HG02610 (cell line): ENCODE data around the gene MCRIP2.

Experiments
- ATAC-seq: cut with Tn5 transposase; IDR thresholded peaks from one replicate; pipeline ENCODE4 v1.9.1; 2021; ENCODE audit warnings: mild to moderate bottlenecking, moderate library complexity; ENCODE audit not compliant: unreplicated experiment

The MCRIP2 gene

DNA sequence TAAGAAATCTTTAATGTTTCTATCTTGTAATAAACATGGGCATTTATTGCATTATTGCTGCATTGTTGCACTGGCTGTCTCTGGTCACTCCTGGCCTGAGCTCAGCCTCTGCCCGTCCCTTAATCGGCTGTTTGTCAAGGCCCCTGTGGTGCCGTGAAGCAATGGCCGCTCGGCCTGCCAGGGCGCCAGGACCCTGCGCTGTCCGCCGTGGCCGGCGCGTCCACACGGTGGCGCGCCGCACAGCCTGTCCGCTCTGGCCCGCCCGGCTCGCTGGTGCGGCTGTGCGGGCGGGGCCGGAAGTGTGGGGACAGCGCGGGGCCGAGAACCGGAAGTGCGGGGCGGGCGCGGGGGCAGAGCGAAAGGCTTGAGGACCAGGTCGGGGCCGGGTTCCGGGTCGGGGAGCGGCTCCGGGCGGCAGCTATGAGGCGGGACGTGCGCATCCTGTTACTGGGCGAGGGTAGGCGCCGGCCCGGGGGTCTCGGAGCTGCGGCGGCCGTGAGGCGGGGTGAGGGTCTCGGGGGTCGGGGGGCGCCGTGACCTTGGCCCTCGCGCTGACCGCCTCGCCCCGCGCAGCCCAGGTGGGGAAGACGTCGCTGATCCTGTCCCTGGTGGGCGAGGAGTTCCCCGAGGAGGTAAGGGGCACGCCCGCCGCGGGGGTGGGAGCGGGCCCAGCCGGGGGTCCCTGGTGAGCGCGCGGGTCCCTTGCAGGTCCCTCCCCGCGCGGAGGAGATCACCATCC lies 26.3 kb downstream of the MCRIP2 start, which contains the start of gene RHOT2:
TSS of gene RHOT2 (plus strand) at position 353 of the 739 bp plus-strand sequence. CDS start at position 421, 68 bp downstream.
- peak; percentile 82 for ATAC-seq

GRCh38 chr16:668519-669171 lies 27.0 kb downstream of the MCRIP2 start:
- ATAC-seq: no peak

GRCh38 chr16:669666-670065 lies 28.0 kb downstream of the MCRIP2 start:
- no peak for ATAC-seq

GRCh38 chr16:670485-671352 lies 29.1 kb downstream of the MCRIP2 start:
- ATAC-seq: no peak

- no peak for ATAC-seq
These were observed 29.9 kb downstream of the MCRIP2 start for GRCh38 chr16:671353-672131.

DNA sequence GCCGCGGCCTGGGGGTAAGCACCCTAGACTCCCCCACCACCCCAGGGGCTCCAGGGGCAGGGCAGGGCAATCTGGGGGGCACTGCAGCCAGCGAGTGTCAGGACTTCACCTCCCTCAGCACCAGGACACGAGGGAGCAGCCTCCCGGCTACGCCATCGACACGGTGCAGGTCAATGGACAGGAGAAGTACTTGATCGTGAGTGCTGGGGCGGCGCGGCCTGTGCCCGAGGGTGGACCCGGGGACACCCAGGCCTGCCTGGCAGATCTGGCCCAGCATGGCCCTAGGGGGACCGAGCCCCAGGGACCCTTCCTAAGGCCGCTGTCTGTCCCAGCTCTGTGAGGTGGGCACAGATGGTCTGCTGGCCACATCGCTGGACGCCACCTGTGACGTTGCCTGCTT lies 30.7 kb downstream of the MCRIP2 start:
- ATAC-seq: no peak

- ATAC-seq: no peak
These were observed 31.2 kb downstream of the MCRIP2 start for GRCh38 chr16:672851-673250.

GRCh38 chr16:673399-673991 lies 31.9 kb downstream of the MCRIP2 start:
- no peak for ATAC-seq

DNA sequence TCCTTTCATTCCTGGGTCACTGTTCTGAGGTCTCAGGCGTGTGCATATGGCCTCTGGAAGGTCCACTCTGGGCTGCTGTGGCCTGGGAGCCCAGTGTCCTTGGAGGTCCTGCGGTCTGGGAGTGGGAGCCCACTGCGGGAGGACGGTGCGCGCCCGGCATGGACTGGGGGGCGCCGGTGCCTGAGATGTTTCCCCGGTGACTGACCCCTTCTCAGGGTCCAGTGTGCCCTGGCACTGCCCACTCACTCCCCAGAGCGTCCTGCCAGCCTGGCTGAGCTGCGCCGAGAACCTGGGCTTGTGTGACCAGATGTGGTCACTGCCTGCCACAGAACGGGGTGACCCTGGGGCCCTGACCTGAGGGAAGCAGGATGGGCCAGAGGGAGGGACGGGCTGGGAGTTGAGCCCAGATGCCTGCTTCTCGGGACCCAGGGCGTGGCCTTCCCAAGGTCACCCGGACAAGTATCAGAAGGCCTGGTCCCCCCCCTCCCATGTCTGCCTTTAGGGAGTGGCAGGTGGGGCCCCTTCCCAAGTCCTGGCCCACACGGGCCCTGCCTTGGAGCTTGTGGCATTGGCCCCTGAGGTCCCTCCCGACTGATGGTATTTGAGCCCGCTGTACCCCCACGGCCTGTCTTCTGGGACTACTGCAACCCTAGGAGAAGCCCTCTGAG lies 32.7 kb downstream of the MCRIP2 start:
- ATAC-seq: no peak

DNA sequence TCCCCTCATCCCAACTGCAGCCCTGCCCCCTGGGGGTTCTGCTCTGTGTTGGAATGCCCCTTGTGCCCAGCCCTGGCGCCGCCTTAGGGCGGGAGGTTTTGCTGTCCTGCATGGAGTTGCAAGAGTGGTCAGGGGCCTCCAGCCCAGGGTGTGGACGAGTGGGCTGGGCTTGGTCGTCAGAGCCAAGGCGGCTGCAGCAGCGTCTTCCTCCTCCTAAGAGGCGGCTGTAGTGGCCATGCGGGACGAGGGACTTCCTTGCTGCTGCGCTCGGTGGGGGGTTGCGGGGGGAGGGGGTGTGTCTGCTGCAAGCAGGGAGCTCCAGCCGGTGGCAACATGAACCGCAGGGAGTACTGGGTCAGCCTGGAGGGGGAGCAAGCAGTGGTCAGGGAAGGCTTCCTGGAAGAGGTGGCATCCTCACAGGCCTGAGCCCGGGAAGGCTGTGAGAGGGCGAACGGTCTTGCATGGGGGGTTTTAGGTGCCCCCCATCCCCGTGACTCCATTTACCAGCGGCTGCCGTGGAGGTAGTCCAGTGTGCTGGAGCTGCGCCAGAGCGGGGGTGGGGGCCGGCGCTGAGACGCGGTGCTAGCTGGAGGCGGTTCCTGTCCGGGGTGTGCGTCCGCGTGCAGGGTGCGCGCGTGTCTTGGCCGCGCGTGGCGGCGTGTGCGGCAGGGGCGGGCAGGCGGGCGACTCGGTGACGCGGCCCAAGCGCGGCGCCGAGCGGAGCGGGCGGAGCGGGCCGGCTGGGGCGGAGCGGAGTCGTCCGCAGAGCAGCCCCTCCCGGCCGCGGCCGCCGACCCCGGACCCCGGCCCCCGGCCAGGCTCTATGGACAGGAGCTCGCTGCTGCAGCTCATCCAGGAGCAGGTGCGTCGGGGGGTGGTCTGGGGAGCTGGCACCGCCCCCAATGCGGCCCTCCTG lies 33.6 kb downstream of the MCRIP2 start, which contains the start of gene RHBDL1:
TSS of gene RHBDL1 (plus strand) at position 704 of the 916 bp plus-strand sequence. CDS start at position 824, 120 bp downstream.
- no peak for ATAC-seq

- no peak for ATAC-seq
These were observed 34.4 kb downstream of the MCRIP2 start for GRCh38 chr16:675884-676564.

DNA sequence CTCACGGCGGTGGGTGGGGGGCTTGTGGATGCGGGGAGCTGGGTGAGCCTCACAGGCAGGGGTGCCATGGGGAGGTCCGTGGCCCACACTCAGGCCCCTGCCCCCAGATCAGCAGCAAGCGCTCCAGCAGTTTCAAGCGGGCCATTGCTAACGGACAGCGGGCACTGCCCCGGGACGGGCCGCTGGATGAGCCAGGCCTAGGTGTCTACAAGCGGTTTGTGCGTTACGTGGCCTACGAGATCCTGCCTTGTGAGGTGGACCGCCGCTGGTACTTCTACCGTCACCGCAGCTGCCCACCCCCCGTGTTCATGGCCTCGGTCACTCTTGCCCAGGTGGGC lies 34.9 kb downstream of the MCRIP2 start:
- no peak for ATAC-seq

GRCh38 chr16:676913-677312 lies 35.3 kb downstream of the MCRIP2 start:
- ATAC-seq: no peak

DNA sequence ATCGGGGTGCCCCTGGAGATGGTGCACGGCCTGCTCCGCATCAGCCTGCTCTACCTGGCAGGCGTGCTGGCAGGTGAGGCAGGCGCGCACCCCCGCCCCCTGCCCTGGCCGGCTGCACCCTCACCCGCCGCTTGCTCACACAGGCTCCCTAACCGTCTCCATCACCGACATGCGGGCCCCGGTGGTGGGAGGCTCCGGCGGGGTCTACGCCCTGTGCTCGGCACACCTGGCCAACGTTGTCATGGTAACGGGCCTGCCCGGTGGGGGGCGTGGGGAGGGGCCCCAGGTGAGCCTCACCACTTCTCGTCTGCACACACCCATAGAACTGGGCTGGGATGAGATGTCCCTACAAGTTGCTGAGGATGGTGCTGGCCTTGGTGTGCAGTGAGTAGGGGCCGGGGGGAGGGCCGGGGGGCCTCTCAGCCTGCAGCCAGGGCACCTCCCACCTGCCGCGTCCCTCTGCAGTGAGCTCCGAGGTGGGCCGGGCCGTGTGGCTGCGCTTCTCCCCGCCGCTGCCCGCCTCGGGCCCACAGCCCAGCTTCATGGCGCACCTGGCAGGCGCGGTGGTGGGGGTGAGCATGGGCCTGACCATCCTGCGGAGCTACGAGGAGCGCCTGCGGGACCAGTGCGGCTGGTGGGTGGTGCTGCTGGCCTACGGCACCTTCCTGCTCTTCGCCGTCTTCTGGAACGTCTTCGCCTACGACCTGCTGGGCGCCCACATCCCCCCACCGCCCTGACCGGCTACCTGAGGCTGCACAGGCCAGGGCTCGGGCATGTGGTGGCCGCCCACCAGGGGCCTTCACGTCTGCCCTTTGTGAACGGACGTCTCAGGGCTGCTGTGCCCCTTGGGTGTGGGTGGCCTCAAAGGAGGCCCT lies 35.9 kb downstream of the MCRIP2 start:
- no peak for ATAC-seq

- no peak for ATAC-seq
These were observed 36.7 kb downstream of the MCRIP2 start for GRCh38 chr16:678209-678857.
